Neuronal stem cell (in vitro differentiated cells): ENCODE results near the gene ABCC9.

ENCODE experiments used
- DNase-seq: peaks from one replicate; pipeline ENCODE4 v3.0.0-alpha.2; 2013; ENCODE audit warnings: low spot score
- H2AFZ ChIP-seq: one replicate; pipeline ENCODE4 v1.6.1; 2013; ENCODE audit warnings: mild to moderate bottlenecking, low read length, inconsistent platforms
- H2AK5ac ChIP-seq: 2 replicates; pipeline ENCODE4 v1.6.1; 2013; ENCODE audit warnings: low read depth, mild to moderate bottlenecking, inconsistent platforms, low read length, moderate library complexity, mixed read lengths
- H2BK120ac ChIP-seq: 2 replicates; pipeline ENCODE4 v1.6.1; 2013; ENCODE audit warnings: low read depth, mild to moderate bottlenecking, inconsistent platforms, low read length, moderate library complexity, mixed read lengths
- H2BK12ac ChIP-seq: one replicate; pipeline ENCODE4 v1.6.1; 2013; ENCODE audit warnings: low read length, inconsistent platforms
- H2BK15ac ChIP-seq: 2 replicates; pipeline ENCODE4 v1.6.1; 2013; ENCODE audit warnings: mild to moderate bottlenecking, low read length, inconsistent platforms, mixed read lengths
- H2BK5ac ChIP-seq: one replicate; pipeline ENCODE4 v1.6.1; 2013; ENCODE audit warnings: inconsistent platforms, mild to moderate bottlenecking, low read length, moderate library complexity
- H3K14ac ChIP-seq: one replicate; pipeline ENCODE4 v1.6.1; 2013; ENCODE audit warnings: low read length, inconsistent platforms
- H3K18ac ChIP-seq: 2 replicates; pipeline ENCODE4 v1.6.1; 2013; ENCODE audit warnings: low read length, inconsistent platforms
- H3K23ac ChIP-seq: 2 replicates; pipeline ENCODE4 v1.6.1; 2013; ENCODE audit warnings: low read depth, mild to moderate bottlenecking, mixed read lengths, low read length, inconsistent platforms; ENCODE audit not compliant: poor library complexity
- H3K27ac ChIP-seq: replicated peaks from 3 replicates; pipeline ENCODE4 v1.5.1; 2013; ENCODE audit warnings: low read length, inconsistent platforms
- H3K27me3 ChIP-seq, 3 experiments: 2 replicates each; pipeline ENCODE4 v1.6.1; 2013; ENCODE audit warnings: low read length in 3 of 3, mild to moderate bottlenecking in 2 of 3, inconsistent platforms in 1 of 3, low read depth in 1 of 3, mixed read lengths in 1 of 3, moderate library complexity in 1 of 3; ENCODE audit not compliant: control insufficient read depth in 3 of 3, insufficient read depth in 3 of 3
- H3K36me3 ChIP-seq, 2 donors: replicated peaks in 1 of 2; 2 replicates each; pipeline ENCODE4 v1.6.1; 2013; ENCODE audit warnings: low read length in 2 of 2; ENCODE audit not compliant: control insufficient read depth in 2 of 2, insufficient read depth in 2 of 2
- H3K4ac ChIP-seq: 2 replicates; pipeline ENCODE4 v1.6.1; 2013; ENCODE audit warnings: inconsistent platforms, mild to moderate bottlenecking, low read length, moderate library complexity
- H3K4me1 ChIP-seq, 2 donors: 1 replicate in 1 of 2; 2 replicates in 1 of 2; pipeline ENCODE4 v1.6.1; 2013; ENCODE audit warnings: low read length in 2 of 2, low read depth in 1 of 2; ENCODE audit not compliant: control insufficient read depth in 2 of 2, insufficient read depth in 1 of 2
- H3K4me2 ChIP-seq: one replicate; pipeline ENCODE4 v1.6.1; 2013; ENCODE audit warnings: mild to moderate bottlenecking, low read length, inconsistent platforms; ENCODE audit not compliant: insufficient read depth, poor library complexity, severe bottlenecking
- H3K4me3 ChIP-seq, 2 donors: 2 replicates each; pipeline ENCODE4 v1.5.1; 2013; ENCODE audit warnings: low read length in 2 of 2, mild to moderate bottlenecking in 2 of 2, inconsistent platforms in 1 of 2, moderate library complexity in 1 of 2
- H3K79me1 ChIP-seq: one replicate; pipeline ENCODE4 v1.6.1; 2013; ENCODE audit warnings: low read depth, mild to moderate bottlenecking, inconsistent platforms, low read length, moderate library complexity
- H3K9ac ChIP-seq: one replicate; pipeline ENCODE4 v1.6.1; 2013; ENCODE audit warnings: mild to moderate bottlenecking, low read depth, low read length, inconsistent platforms; ENCODE audit not compliant: poor library complexity
- H3K9me3 ChIP-seq, 2 donors: replicated peaks in 1 of 2; 2 replicates each; pipeline versions ENCODE3 to v1.6.1; 2013; ENCODE audit warnings: low read length in 2 of 2, mild to moderate bottlenecking in 2 of 2, inconsistent platforms in 1 of 2, low read depth in 1 of 2, mixed read lengths in 1 of 2, moderate library complexity in 1 of 2; ENCODE audit not compliant: control insufficient read depth in 2 of 2, insufficient read depth in 1 of 2
- H4K8ac ChIP-seq: one replicate; pipeline ENCODE4 v1.6.1; 2013; ENCODE audit warnings: low read depth, mild to moderate bottlenecking, inconsistent platforms, low read length, moderate library complexity
- H4K91ac ChIP-seq: one replicate; pipeline ENCODE4 v1.6.1; 2013; ENCODE audit warnings: low read length, low read depth, mild to moderate bottlenecking, inconsistent platforms; ENCODE audit not compliant: poor library complexity
- WGBS, 2 donors: extraction: QIAGEN DNeasy Blood & Tissue Kit; methylation state at CpG; one replicate each; pipeline ENCODE4 v1.1.7; 2013; ENCODE audit warnings: missing lambda C conversion rate in 2 of 2, mixed read lengths in 1 of 2; ENCODE audit not compliant: insufficient read length in 2 of 2, insufficient replicate concordance in 1 of 2; ENCODE audit errors: extremely low coverage in 2 of 2; 5-methylcytosine and 5-hydroxymethylcytosine counted together

Gene ABCC9

GRCh38 chr12:21780786-21781185 is 160.4 kb downstream of the ABCC9 start:
- no peak overlapping the region for H2AK5ac ChIP-seq
- no peak overlapping the region for H3K4me2 ChIP-seq
- no peak overlapping the region for H4K8ac ChIP-seq
- peak overlapping the region; percentile 20 for H2AFZ ChIP-seq
- H3K23ac ChIP-seq, result no peak overlapping the region
- H4K91ac ChIP-seq, result no peak overlapping the region
- no peak overlapping the region for H3K4me3 ChIP-seq
- no CpG with 5 or more reads among the region's 3 CpGs for WGBS, 2 donors
- H3K27me3 ChIP-seq, result no peaks in the 10 kb centered on the region
- DNase-seq, result no peak
- no peak overlapping the region for H2BK15ac ChIP-seq
- H3K18ac ChIP-seq, result no peak overlapping the region
- no peak overlapping the region for H3K27ac ChIP-seq
- H3K79me1 ChIP-seq, result no peaks in the 10 kb centered on the region
- H3K4me1 ChIP-seq, result peaks cover 0 to 9% of the 10 kb centered on the region in 2 donors
- H3K36me3 ChIP-seq, result no peaks in the 10 kb centered on the region
- no peak overlapping the region for H3K9ac ChIP-seq
- H2BK5ac ChIP-seq, result no peak overlapping the region
- no peak overlapping the region for H2BK120ac ChIP-seq
- no peaks in the 10 kb centered on the region for H3K9me3 ChIP-seq
- H3K14ac ChIP-seq, result no peak overlapping the region
- H2BK12ac ChIP-seq, result no peak overlapping the region
- H3K4ac ChIP-seq, result no peak overlapping the region

DNA sequence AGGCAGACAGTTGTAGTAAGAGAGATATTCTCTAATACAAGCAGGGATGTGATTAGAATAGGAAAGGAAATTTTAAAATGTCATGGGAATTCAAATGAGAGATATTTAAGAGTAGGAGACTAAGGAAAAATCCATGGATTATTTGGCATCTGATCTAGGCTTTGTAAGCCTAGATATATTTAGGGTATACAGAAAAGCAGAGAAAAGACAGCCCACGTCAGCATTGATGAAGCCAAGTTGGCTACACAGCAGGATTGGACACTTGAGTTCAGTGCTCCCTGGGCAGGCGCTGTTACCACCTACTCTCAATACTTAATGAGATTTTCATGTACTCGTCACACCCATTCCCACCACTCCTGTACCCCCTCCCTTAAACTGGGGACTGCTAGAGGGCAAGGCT is 165.1 kb downstream of the ABCC9 start:
- Histone ChIP-seq H3K9ac (no peak overlapping the region), H3K36me3 (peaks cover 0 to 20% of the 10 kb centered on the region in 2 donors), H3K4me2 (no peak overlapping the region), H3K27me3 (no peaks in the 10 kb centered on the region), H2BK120ac (no peak overlapping the region), H3K18ac (no peak overlapping the region), H4K91ac (no peak overlapping the region), H3K4ac (no peak overlapping the region), H4K8ac (no peak overlapping the region), H3K27ac (no peak overlapping the region), H3K4me3 (no peak overlapping the region), H3K9me3 (no peaks in the 10 kb centered on the region), H2AK5ac (no peak overlapping the region), H3K14ac (no peak overlapping the region), H3K4me1 (peaks cover 2 to 28% of the 10 kb centered on the region in 2 donors), H2BK15ac (no peak overlapping the region), H3K23ac (no peak overlapping the region), H2BK5ac (no peak overlapping the region), H2BK12ac (no peak overlapping the region), H2AFZ (peak overlapping the region; percentile 5), H3K79me1 (no peaks in the 10 kb centered on the region)
- no CpG with 5 or more reads among the region's 3 CpGs for WGBS, 2 donors
- no peak for DNase-seq

- Histone ChIP-seq H3K36me3 (peaks cover 0 to 29% of the 10 kb centered on the region in 2 donors), H3K4me1 (peaks cover 2 to 28% of the 10 kb centered on the region in 2 donors), H3K9me3 (peaks cover 0 to 5% of the 10 kb centered on the region in 2 donors), H3K79me1 (no peaks in the 10 kb centered on the region), H3K27ac (no peak overlapping the region), H3K4ac (no peak overlapping the region), H4K91ac (no peak overlapping the region), H3K23ac (no peak overlapping the region), H3K9ac (no peak overlapping the region), H2BK120ac (no peak overlapping the region), H4K8ac (no peak overlapping the region), H3K4me2 (peak overlapping the region; percentile 21), H2BK5ac (no peak overlapping the region), H2BK15ac (no peak overlapping the region), H2BK12ac (no peak overlapping the region), H3K4me3 (peak overlapping the region in 1 of 2 donors; percentile 54), H3K27me3 (no peaks in the 10 kb centered on the region), H2AFZ (peak overlapping the region; percentile 66), H3K14ac (no peak overlapping the region), H3K18ac (no peak overlapping the region), H2AK5ac (no peak overlapping the region)
- WGBS, 2 donors, result no CpG with 5 or more reads among the region's 14 CpGs
- no peak for DNase-seq
These were observed 165.9 kb downstream of the ABCC9 start for GRCh38 chr12:21775133-21775820.

- peak within 1 kb of the TSS; percentile 57 for H3K4me2 ChIP-seq
- peak within 1 kb of the TSS; percentile 54 to 76 for H3K4me3 ChIP-seq
- H3K36me3 ChIP-seq, result peaks cover 0 to 37% of the 10 kb centered on the region in 2 donors
- H2BK12ac ChIP-seq, result peak within 1 kb of the TSS; percentile 58
- no peak within 1 kb of the TSS for H2BK15ac ChIP-seq
- H2AK5ac ChIP-seq, result no peak within 1 kb of the TSS
- H3K23ac ChIP-seq, result no peak within 1 kb of the TSS
- H2AFZ ChIP-seq, result peak within 1 kb of the TSS; percentile 88
- H3K18ac ChIP-seq, result peak within 1 kb of the TSS; percentile 83
- H2BK120ac ChIP-seq, result no peak within 1 kb of the TSS
- no peaks in the 10 kb centered on the region for H3K79me1 ChIP-seq
- WGBS, 2 donors, result no CpG with 5 or more reads among the region's 49 CpGs
- H3K9ac ChIP-seq, result no peak within 1 kb of the TSS
- no peak within 1 kb of the TSS for H3K4ac ChIP-seq
- peaks cover 0 to 5% of the 10 kb centered on the region in 2 donors for H3K9me3 ChIP-seq
- H4K91ac ChIP-seq, result no peak within 1 kb of the TSS
- DNase-seq, result peak; percentile 73
- no peaks in the 10 kb centered on the region for H3K27me3 ChIP-seq
- H3K14ac ChIP-seq, result peak within 1 kb of the TSS; percentile 21
- no peak within 1 kb of the TSS for H4K8ac ChIP-seq
- no peak within 1 kb of the TSS for H2BK5ac ChIP-seq
- peaks cover 2 to 28% of the 10 kb centered on the region in 2 donors for H3K4me1 ChIP-seq
- H3K27ac ChIP-seq, result no peak within 1 kb of the TSS
These were observed 166.7 kb downstream of the ABCC9 start, which contains the start of gene KCNJ8 for GRCh38 chr12:21774358-21775132. TSS of gene KCNJ8 (minus strand) at chr12:21774706. CDS start at chr12:21773616, 1,090 bp downstream.
